NK-92 treated with Interleukin-12 subunit alpha and Interleukin-12 subunit beta, amount 100 ng/mL, for 24 hours (cell line): ENCODE data around the gene SOCS6.
"Not testable (repeated sequence)": the region's sequence is repeated elsewhere in the genome, so short reads cannot be mapped to it uniquely, and the experiment has no call there.

Experiments used
- DNase-seq: peaks from one replicate; lab custom pipeline; 2025; lab: John Stamatoyannopoulos, UW

Gene SOCS6

GRCh38 chr18:70288851-70289328 is at the start of gene SOCS6:
TSS of gene SOCS6 (plus strand) at chr18:70289045. CDS start at chr18:70324669, 35,624 bp downstream.
- DNase-seq = no peak

- no peak for DNase-seq
Observed at GRCh38 chr18:70243131-70243929, 45.5 kb upstream of the SOCS6 start.

GRCh38 chr18:70246061-70246466 is 42.8 kb upstream of the SOCS6 start:
- no peak for DNase-seq

GRCh38 chr18:70249118-70249517 is 39.7 kb upstream of the SOCS6 start:
- DNase-seq = no peak

- not testable (repeated sequence) for DNase-seq
Observed at GRCh38 chr18:70249861-70250260, 39.0 kb upstream of the SOCS6 start.

- no peak for DNase-seq
Observed at GRCh38 chr18:70250781-70251180, 38.1 kb upstream of the SOCS6 start.

- DNase-seq = no peak
Observed at GRCh38 chr18:70256184-70256583, 32.7 kb upstream of the SOCS6 start.

- no peak for DNase-seq
Observed at GRCh38 chr18:70256994-70257393, 31.9 kb upstream of the SOCS6 start.

GRCh38 chr18:70258243-70258642 is 30.6 kb upstream of the SOCS6 start:
- DNase-seq = no peak

GRCh38 chr18:70260683-70261082 is 28.2 kb upstream of the SOCS6 start:
- DNase-seq = no peak

- no peak for DNase-seq
Observed at GRCh38 chr18:70261141-70261788, 27.6 kb upstream of the SOCS6 start.

- DNase-seq = no peak
Observed at GRCh38 chr18:70263336-70263735, 25.5 kb upstream of the SOCS6 start.

GRCh38 chr18:70271742-70272141 is 17.1 kb upstream of the SOCS6 start:
- no peak for DNase-seq

GRCh38 chr18:70273021-70273420 is 15.8 kb upstream of the SOCS6 start:
- no peak for DNase-seq

- no peak for DNase-seq
Observed at GRCh38 chr18:70276416-70277191, 12.2 kb upstream of the SOCS6 start.

GRCh38 chr18:70279470-70279869 is 9.4 kb upstream of the SOCS6 start:
- DNase-seq = no peak

GRCh38 chr18:70280007-70280925 is 8.6 kb upstream of the SOCS6 start:
- no peak for DNase-seq

- no peak for DNase-seq
Observed at GRCh38 chr18:70284976-70285620, 3.7 kb upstream of the SOCS6 start.

GRCh38 chr18:70287731-70288130 is 1.1 kb upstream of the SOCS6 start:
- DNase-seq = no peak

GRCh38 chr18:70288171-70288850 is 534 bp upstream of the SOCS6 start:
- DNase-seq = no peak
